GM21576 (cell line): ENCODE measurements around the gene ZBED4.
A peak's percentile ranks its signal among the peaks of the same experiment; 100 is the strongest.

Source experiments
- ATAC-seq: cut with Tn5 transposase; IDR thresholded peaks from one replicate; pipeline ENCODE4 v1.9.1; 2021; ENCODE audit warnings: mild to moderate bottlenecking, moderate library complexity; ENCODE audit not compliant: unreplicated experiment

Gene ZBED4

GRCh38 chr22:49877642-49878041 lies 24.0 kb downstream of the ZBED4 start:
- no peak for ATAC-seq

- ATAC-seq: no peak
Measured at GRCh38 chr22:49878206-49878605, 24.6 kb downstream of the ZBED4 start.

DNA sequence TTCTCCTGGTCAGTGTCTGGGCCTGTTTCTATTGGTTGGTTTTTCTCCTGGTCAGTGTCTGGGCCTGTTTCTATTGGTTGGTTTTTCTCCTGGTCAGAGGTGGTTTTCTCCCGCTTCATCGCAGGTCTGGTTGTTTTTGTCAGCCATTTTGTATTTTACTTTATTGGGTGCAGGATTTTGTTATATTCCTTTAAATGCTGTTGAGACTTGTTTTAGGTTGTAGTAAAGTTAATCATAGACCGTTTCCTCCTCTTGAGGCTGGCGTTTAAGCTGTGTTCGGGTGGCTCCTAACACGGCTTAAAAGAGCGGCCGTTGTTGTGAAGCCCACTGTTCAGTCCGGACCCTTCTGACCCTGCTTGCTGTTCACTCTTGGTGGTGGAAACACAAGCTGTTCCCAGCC lies 26.2 kb downstream of the ZBED4 start:
- no peak for ATAC-seq

DNA sequence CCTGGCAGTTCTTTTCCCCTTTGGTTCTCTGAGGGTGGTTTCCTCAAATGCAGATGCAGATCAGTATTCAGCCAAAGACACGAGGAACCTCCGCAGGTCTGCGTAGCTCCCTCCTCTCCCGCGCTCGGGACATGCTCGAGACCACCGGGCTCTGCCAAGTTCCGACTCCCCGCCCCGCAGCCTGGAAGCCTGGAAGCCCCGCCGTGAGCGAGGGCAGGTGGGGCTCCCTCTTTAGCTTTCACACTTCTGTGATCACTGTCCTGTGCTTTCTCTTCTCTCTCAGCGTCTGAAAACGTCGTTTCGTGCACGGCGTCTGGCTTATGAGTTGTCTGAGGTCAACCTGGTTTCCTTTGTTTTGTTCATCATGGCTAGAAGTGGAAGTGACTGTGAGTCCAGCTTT lies 26.6 kb downstream of the ZBED4 start:
- no peak for ATAC-seq

GRCh38 chr22:49881856-49882255 lies 28.2 kb downstream of the ZBED4 start:
- ATAC-seq: peak; percentile 40

DNA sequence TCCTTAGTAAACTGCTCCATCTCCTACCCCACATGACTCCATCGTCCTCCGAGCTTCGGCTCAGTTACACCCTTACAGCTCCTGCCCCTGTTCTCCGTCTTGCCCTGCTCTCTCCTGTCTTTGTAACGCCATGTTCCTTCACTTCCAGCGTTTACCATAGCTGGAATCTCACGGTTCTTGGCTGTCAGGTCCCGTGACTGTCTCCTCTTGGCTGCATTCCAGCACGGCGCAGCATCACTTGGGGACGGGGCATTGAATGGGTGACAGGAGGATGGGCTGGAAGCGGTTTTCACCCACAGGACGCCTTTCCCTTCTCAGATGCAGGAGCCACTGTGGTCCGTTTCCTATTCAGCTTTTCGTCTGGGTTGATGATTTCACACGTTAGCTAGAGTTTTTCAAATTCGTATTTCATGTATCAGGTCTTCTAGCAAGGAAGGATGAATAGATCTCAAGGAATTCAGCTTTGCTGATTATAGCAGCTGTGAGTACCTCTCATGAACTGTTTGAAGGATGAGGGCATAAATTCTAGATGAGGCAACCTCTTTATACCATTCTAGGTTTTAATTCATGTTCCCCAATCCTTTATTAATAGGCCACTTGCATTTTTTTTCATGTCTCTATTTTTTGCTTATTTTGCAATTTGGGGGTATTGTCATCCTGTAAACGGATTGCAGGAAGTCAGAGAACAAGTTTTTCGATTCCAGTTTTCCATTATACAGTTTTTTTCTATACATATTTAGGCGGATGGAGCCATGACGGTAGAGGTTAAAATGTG lies 29.1 kb downstream of the ZBED4 start:
- ATAC-seq: no peak

DNA sequence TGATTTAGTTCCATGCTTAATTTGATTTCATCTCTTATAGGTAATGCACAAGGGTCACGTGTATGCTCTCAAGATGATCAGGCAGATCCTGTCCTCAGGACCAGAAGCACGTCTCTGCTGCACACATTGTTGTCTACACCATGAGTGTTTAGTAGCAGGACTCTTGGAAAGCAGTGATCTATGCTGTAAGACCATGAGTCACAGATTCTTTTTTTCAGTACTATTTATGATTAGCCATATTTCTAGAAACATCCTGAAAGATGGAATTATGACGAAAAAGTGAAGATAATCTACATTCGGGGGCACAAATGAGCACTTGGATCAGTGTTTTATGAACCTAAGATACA lies 29.6 kb downstream of the ZBED4 start:
- no peak for ATAC-seq

- no peak for ATAC-seq
Measured at GRCh38 chr22:49884075-49884474, 30.4 kb downstream of the ZBED4 start.

DNA sequence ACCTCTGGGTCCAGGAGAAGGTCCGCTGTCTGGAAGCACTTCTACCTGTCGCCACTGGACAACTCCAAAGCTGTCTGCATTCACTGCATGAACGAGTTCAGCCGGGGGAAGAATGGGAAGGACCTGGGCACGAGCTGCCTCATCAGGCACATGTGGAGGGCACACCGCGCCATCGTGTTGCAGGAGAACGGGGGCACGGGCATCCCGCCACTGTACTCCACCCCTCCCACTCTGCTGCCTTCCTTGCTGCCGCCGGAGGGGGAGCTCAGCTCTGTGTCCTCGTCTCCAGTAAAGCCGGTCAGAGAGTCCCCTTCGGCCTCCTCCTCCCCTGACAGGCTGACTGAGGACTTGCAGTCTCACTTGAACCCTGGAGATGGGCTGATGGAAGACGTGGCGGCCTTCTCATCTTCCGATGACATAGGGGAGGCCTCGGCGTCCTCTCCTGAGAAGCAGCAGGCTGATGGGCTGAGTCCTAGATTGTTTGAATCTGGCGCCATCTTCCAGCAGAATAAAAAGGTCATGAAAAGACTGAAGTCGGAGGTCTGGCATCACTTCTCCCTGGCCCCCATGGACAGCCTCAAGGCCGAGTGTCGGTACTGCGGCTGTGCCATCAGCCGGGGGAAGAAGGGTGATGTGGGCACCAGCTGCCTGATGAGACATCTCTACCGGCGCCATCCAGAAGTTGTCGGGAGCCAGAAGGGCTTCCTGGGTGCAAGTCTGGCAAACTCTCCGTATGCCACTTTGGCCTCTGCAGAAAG lies 31.0 kb downstream of the ZBED4 start:
- no peak for ATAC-seq

DNA sequence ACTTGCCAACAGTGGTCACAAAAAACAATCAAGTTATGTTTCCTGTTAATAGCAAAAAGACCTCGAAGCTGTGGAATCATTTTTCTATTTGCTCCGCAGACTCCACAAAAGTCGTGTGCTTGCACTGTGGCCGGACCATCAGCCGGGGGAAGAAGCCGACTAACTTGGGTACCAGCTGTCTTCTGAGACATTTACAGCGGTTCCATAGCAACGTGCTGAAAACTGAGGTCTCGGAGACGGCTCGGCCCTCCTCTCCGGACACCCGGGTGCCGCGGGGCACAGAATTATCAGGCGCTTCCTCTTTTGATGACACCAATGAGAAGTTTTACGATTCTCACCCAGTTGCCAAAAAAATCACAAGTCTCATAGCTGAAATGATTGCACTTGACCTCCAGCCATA lies 31.6 kb downstream of the ZBED4 start:
- no peak for ATAC-seq

DNA sequence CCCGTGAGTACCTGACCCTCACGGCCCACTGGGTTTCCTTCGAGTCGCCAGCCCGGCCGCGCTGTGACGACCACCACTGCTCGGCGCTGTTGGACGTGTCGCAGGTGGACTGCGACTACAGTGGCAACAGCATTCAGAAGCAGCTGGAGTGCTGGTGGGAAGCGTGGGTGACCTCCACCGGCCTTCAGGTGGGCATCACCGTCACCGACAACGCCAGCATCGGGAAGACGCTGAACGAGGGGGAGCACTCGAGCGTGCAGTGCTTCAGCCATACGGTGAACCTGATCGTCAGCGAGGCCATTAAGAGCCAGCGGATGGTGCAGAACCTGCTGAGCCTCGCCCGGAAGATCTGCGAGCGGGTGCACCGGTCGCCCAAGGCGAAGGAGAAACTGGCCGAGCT lies 32.2 kb downstream of the ZBED4 start:
- no peak for ATAC-seq

DNA sequence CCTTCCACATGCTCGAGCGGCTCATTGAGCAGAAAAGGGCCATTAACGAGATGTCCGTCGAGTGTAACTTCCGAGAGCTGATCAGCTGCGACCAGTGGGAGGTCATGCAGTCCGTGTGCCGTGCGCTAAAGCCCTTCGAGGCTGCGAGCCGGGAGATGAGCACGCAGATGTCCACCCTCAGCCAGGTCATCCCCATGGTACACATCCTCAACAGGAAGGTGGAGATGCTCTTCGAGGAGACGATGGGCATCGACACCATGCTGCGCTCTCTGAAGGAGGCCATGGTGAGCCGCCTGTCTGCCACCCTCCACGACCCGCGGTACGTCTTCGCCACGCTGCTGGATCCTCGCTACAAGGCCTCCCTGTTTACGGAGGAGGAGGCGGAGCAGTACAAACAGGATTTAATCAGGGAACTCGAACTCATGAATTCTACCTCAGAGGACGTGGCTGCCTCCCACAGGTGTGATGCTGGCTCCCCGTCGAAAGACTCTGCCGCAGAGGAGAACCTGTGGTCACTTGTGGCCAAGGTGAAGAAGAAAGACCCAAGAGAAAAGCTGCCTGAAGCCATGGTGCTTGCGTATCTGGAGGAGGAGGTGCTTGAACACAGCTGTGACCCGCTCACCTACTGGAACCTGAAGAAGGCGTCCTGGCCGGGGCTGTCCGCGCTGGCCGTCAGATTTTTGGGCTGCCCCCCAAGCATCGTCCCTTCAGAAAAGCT lies 32.9 kb downstream of the ZBED4 start:
- ATAC-seq: no peak

DNA sequence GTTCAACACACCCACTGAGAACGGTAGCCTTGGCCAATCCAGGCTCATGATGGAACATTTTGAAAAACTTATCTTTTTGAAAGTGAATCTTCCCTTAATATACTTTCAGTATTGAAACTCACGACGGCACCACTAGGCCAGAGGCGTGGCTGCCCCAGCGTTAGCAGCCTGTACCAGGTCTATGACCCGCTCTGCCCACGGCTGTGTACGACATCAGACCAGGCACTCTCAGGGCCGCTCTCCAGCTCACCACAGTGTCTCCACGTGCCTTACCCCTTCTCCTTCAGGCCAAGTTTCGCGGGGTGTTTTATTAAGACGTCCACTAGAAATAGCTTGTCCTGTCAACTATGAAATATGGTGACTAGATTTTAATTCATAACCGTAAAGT lies 33.4 kb downstream of the ZBED4 start:
- ATAC-seq: no peak

GRCh38 chr22:49887702-49888101 lies 34.1 kb downstream of the ZBED4 start:
- no peak for ATAC-seq

DNA sequence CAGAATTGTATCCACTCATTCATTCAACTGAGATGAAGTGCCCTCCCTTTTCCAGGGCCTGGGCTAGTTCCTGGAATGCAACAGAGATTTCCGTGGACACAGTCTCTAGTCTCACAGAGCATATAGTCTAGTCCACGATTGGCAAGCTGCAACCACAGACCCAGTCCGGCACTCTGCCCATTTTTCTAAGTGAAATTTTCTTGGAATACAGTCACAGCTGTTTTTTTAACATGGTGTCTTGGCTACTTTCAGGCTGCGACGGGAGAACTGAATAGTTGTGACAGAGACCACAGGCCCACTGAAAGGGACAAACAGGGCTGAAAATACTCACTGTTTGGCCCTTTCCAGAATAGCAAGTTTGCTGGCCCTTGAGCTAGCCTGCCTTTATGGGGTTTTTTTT lies 35.4 kb downstream of the ZBED4 start:
- no peak for ATAC-seq

DNA sequence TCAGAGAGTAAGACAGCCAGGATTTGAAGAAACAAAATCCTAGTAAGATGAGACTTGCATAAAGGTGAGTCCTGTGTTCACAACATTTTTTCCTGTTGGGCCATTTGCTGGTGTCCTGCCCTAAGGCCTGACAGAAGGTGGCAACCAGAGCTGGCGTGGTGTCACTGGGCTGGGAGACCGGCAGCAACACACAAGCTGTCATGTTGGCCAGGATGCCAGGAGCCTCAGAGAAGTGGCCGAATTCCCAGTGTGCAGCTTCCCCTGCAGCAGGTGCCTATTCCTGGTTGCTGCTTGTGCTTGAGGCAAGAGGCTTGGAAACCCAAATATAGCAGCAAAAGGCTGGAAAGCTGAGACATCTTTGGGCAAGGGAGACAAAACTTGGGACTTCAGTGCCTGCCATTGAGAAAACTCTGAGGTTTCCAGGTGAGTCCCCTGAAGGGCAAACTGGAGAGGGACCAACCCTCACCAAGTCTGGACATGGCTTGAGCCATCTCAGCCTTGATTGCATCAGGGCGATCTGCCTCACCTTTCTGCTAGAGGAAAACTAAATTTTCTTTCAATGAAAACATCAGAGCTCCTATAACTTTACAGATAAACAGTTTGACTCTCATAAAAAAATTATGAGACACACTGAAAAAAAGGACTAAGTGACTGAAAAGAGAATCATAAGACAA lies 38.7 kb downstream of the ZBED4 start:
- ATAC-seq: no peak

DNA sequence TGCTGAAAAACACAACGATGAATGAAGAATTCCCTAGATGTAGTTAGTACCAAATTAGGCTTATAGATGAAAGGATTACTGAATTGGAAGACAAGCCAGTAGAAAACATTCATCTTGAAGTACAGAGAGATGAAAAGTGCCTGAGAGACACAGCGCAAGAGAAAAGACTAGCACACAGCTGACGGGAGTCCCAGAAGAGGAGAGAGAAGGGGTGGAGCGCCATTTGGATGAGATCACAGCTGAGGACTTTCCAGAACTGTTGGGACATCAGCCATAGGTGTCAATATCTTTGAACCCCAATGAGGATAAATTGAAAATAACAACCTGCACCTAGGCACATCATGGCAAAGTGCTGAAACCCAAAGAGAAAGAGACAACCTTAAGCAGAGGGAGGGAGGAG lies 39.4 kb downstream of the ZBED4 start:
- ATAC-seq: no peak

- ATAC-seq: no peak
Measured at GRCh38 chr22:49894322-49895054, 40.8 kb downstream of the ZBED4 start.

GRCh38 chr22:49896201-49896600 lies 42.6 kb downstream of the ZBED4 start:
- ATAC-seq: no peak

GRCh38 chr22:49897015-49897684 lies 43.5 kb downstream of the ZBED4 start:
- no peak for ATAC-seq
